Testis (tissue), 3 donors: ENCODE results near the gene MYO3A. TPM values are rescaled to one million over a fixed set of nuclear protein-coding genes. Genes with fewer than 3 reads are reported as not detected.
A peak's percentile ranks its signal among the peaks of the same experiment; 100 is the strongest.

ENCODE experiments used
- DNase-seq: peaks from one replicate; pipeline ENCODE4 v3.0.0-alpha.2; 2019
- H3K27ac ChIP-seq, 2 donors: fragments of 200-600 bp; sonication (generic); one replicate each; pipeline ENCODE4 v1.5.1; 2019
- H3K27me3 ChIP-seq: fragments of 200-600 bp; sonication (generic); one replicate; pipeline ENCODE4 v1.5.1; 2019
- H3K36me3 ChIP-seq: fragments of 200-600 bp; sonication (generic); one replicate; pipeline ENCODE4 v1.5.1; 2017; ENCODE audit warnings: low read depth; ENCODE audit errors: missing control alignments
- H3K4me1 ChIP-seq: fragments of 200-600 bp; sonication (generic); one replicate; pipeline ENCODE4 v1.5.1; 2019
- H3K4me3 ChIP-seq, 2 donors: fragments of 200-600 bp; sonication (generic); one replicate each; pipeline ENCODE4 v1.5.1; 2017 to 2019
- H3K9me3 ChIP-seq: fragments of 200-600 bp; sonication (generic); one replicate; pipeline ENCODE4 v1.5.1; 2017
- POLR2A ChIP-seq: fragments of 450-650 bp; IDR thresholded peaks from one replicate; pipeline ENCODE4 v1.6.1; 2017; ENCODE audit warnings: antibody characterized with exemption, mild to moderate bottlenecking, moderate library complexity
- WGBS, 2 donors: methylation state at CpG; one replicate each; pipeline ENCODE4 v1.1.5; 2018; 5-methylcytosine and 5-hydroxymethylcytosine counted together
- intact Hi-C: fragments of 100-400 bp; cut with DNase I; formaldehyde crosslinking; loops from one replicate; pipeline ENCODE4 v1.15.1; 2023; ENCODE audit warnings: low total_unique reads
- polyA plus RNA-seq: library from polyadenylated mRNA; stranded (reverse); fragments of 350-450 nt; fragmentation: Illumina TruSeq; extraction: RNeasy Lipid Tissue Mini Kit (QIAGEN cat#74804); gene quantifications from one replicate; pipeline ENCODE4 v1.2.3, GENCODE V29; 2014; ENCODE audit warnings: low read depth, low replicate concordance; ENCODE audit not compliant: insufficient read depth
- total RNA-seq, 2 donors: library from RNA; depleted of rRNA; stranded (reverse); fragments of >200 nt; gene quantifications; one replicate each; pipeline ENCODE4 v1.2.3, GENCODE V29; 2016
- TF ChIP-seq, protein P1 (sequence below), 3 experiments: fragments of 450-650 bp in 2 of 3; fragments of 200-600 bp in 1 of 3; sonication (generic) in 1 of 3; IDR thresholded peaks; one replicate each; pipeline ENCODE4 v1.5.1; 2016 to 2019; ENCODE audit warnings: antibody characterized with exemption in 3 of 3, mild to moderate bottlenecking in 2 of 3, moderate library complexity in 1 of 3

Gene MYO3A
- total and polyA plus RNA-seq, 3 donors from 2014 or later, result 8.7 to 21.1 (median 9.5) TPM

DNA sequence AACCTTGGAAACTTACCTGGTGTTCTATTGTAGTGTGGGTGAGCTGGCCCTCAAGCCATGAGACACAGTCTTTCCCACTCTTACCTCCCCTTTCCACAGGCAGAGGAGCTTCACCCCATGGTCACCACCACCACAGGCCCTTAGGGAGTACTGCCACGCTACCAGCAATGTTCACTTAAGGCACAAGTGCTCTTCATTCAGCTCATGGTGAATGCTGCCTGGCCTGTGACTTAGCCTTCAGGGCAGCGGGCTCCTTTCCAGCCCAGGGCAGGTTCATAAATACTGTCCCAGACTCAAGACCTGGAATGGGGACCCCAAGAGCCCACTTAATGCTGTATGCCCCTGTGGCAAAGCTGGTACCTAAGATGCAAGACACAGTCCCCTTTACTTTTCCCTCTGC is 109.4 kb downstream of the MYO3A start:
- 84 to 100% methylated on average over 2 of the region's 2 CpGs for WGBS, 2 donors
- H3K27ac ChIP-seq, result no peak overlapping the region
- TF ChIP-seq, protein P1, sequence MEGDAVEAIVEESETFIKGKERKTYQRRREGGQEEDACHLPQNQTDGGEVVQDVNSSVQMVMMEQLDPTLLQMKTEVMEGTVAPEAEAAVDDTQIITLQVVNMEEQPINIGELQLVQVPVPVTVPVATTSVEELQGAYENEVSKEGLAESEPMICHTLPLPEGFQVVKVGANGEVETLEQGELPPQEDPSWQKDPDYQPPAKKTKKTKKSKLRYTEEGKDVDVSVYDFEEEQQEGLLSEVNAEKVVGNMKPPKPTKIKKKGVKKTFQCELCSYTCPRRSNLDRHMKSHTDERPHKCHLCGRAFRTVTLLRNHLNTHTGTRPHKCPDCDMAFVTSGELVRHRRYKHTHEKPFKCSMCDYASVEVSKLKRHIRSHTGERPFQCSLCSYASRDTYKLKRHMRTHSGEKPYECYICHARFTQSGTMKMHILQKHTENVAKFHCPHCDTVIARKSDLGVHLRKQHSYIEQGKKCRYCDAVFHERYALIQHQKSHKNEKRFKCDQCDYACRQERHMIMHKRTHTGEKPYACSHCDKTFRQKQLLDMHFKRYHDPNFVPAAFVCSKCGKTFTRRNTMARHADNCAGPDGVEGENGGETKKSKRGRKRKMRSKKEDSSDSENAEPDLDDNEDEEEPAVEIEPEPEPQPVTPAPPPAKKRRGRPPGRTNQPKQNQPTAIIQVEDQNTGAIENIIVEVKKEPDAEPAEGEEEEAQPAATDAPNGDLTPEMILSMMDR (IDR thresholded peaks at IDR 0.05), result no peak
- no peak for TF ChIP-seq POLR2A
- no peak for DNase-seq
- intact Hi-C loops, result no loop called here
- H3K9me3 ChIP-seq, result no peaks in the 10 kb centered on the region
- no peaks in the 10 kb centered on the region for H3K4me1 ChIP-seq
- H3K36me3 ChIP-seq, result no peaks in the 10 kb centered on the region
- H3K4me3 ChIP-seq, result no peak overlapping the region
- H3K27me3 ChIP-seq, result no peaks in the 10 kb centered on the region

DNA sequence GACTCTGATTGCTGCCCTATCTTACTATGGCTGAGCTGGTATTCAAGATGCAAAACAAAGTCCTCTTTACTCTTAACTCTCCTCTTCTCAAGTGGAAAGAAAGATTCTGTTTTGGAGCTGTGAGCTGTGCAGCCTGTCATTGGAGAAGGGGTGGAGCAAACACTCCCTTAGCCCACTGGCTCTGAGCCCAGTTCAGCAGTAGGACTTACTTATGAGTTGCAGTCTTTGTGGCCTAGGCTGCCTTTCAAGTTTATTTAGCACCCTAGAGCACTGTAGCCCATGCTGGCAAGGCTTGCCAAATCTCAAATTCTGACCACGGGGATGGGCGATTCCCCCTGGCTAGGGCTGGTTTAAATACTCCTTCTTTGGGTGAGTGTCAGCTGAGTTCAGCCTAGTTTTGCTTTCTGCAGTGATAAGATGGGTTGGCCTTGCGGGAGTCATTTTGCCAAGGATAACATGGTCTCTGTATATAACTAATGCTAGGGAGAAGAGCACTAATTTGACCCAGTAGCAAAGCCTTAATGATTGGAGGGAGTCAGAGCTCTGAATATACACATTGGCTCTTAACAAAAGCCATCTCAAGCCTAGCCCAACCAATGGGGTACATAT is 110.2 kb downstream of the MYO3A start:
- DNase-seq, result peak; percentile 48
- WGBS, 2 donors, result 48 to 54% methylated on average over 3 of the region's 3 CpGs

DNA sequence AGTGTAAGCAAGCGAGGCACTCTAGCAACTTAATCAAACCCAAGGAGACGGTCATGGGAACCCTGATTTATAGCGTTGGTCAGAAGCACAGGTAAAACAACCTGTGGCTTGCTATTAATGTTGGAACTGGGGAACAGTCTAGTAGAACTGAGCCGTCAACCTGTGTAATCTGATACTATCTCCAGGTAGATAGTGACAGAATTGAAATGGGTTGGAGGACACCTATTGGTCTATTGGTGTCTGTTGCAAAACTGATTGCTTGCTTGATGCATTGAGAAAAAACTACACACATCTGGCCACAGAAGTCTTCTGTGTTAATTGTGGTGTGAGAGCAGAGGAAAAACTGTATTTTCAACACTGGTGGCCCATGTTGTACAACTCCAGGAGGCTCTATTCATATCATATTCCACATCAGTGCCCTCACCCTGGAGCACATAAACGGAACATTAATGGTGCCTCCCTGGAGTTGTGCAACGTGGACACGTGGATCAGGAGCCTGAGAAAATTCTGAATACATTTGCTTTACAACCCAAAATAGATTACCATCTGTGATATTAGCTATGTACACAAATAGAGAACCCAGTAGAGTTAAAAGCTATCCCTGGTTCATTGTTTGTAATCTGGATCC is 112.2 kb downstream of the MYO3A start:
- WGBS, 2 donors, result 63 to 80% methylated on average over 7 of the region's 7 CpGs
- Histone ChIP-seq H3K27ac (no peak overlapping the region), H3K4me1 (no peaks in the 10 kb centered on the region), H3K9me3 (no peaks in the 10 kb centered on the region), H3K36me3 (no peaks in the 10 kb centered on the region), H3K4me3 (no peak overlapping the region), H3K27me3 (no peaks in the 10 kb centered on the region)
- no peak for DNase-seq
- no peak for TF ChIP-seq POLR2A
- TF ChIP-seq, protein P1 (IDR thresholded peaks at IDR 0.05), result no peak
- intact Hi-C loops, result no loop called here

More for the DNA sequence above, 110.2 kb downstream of the MYO3A start:
- no peak overlapping the region for H3K4me3 ChIP-seq
- no peaks in the 10 kb centered on the region for H3K4me1 ChIP-seq
- intact Hi-C loops, result no loop called here
- no peaks in the 10 kb centered on the region for H3K36me3 ChIP-seq
- no peak overlapping the region for H3K27ac ChIP-seq
- H3K9me3 ChIP-seq, result no peaks in the 10 kb centered on the region
- H3K27me3 ChIP-seq, result no peaks in the 10 kb centered on the region
- TF ChIP-seq, protein P1 (IDR thresholded peaks at IDR 0.05), result no peak
- no peak for TF ChIP-seq POLR2A

DNA sequence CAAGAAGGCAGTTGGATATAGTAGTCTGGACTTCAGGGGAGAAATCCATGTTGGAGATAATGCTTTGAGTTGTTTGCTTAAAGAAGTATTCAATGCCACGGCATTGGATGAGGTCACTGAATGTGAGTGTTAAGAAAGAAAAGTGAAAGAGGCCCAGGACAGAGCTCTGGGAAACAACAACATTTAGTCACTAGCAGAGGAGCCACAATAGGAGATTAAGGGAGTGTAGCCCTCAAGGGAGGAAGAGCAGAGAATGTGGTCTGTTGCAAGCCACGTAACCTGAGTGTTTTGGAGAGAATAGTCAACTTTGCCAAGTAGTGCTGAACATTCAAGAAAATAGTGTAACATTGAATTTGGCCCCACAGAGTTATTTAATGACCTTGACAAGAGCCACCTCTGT is 114.7 kb downstream of the MYO3A start:
- Histone ChIP-seq H3K27ac (no peak overlapping the region), H3K9me3 (no peaks in the 10 kb centered on the region), H3K27me3 (no peaks in the 10 kb centered on the region), H3K4me1 (no peaks in the 10 kb centered on the region), H3K36me3 (no peaks in the 10 kb centered on the region), H3K4me3 (no peak overlapping the region)
- intact Hi-C loops, result no loop called here
- WGBS, 2 donors, result 84 to 85% methylated on average over 2 of the region's 2 CpGs
- DNase-seq, result no peak
- TF ChIP-seq, protein P1 (IDR thresholded peaks at IDR 0.05), result no peak
- no peak for TF ChIP-seq POLR2A

DNA sequence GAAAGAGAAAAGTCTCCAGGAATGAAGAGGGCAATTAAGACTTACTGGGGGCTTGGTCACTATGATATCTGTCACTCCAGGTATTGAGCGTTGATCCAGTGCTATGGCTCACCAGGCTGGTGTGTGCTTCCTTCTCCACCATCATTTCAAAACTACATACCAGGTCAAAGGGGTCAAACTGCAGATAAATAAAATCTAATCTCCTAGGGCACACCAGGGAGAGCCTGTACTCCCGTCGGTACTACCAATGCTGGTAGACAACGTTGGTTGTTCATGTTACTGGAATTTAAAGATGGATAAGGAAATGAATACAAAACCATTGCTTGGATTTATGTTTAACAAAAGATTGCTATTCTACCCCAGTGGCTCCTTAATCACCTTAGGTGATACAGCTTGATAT is 118.3 kb downstream of the MYO3A start:
- DNase-seq, result no peak
- Histone ChIP-seq H3K27me3 (no peaks in the 10 kb centered on the region), H3K27ac (no peak overlapping the region), H3K36me3 (no peaks in the 10 kb centered on the region), H3K4me3 (no peak overlapping the region), H3K9me3 (no peaks in the 10 kb centered on the region), H3K4me1 (no peaks in the 10 kb centered on the region)
- TF ChIP-seq, protein P1 (IDR thresholded peaks at IDR 0.05), result no peak
- no peak for TF ChIP-seq POLR2A
- intact Hi-C loops, result no loop called here
- WGBS, 2 donors, result 49 to 74% methylated on average over 4 of the region's 4 CpGs
